NT2/D1 (cell line): ENCODE data around the gene CD2AP.

Experiments
- SUZ12 ChIP-seq: IDR thresholded peaks from 2 replicates; pipeline ENCODE4 v1.6.1; 2011; ENCODE audit not compliant: insufficient read length, insufficient read depth; ENCODE audit errors: extremely low read depth
- YY1 ChIP-seq: IDR thresholded peaks from 2 replicates; pipeline ENCODE4 v1.6.1; 2011; ENCODE audit not compliant: insufficient read length, insufficient read depth
- ZNF274 ChIP-seq: IDR thresholded peaks from 2 replicates; pipeline ENCODE4 v1.6.1; 2011; ENCODE audit warnings: mild to moderate bottlenecking, low read depth, low read length

GRCh38 chr6:47495954-47496545 lies 18.5 kb downstream of the CD2AP start:
- no peak for TF ChIP-seq YY1
- TF ChIP-seq ZNF274, result no peak
- no peak for TF ChIP-seq SUZ12
